Measurements from ENCODE around the gene STARD13. TPM values are rescaled to one million over a fixed set of nuclear protein-coding genes. Genes with fewer than 3 reads are reported as not detected.

STARD13 gene
- polyA plus RNA-seq, 1 donor (not counting 4 experiments of a cell fraction or from before 2014, with no cell fraction given): 11.9 TPM

DNA sequence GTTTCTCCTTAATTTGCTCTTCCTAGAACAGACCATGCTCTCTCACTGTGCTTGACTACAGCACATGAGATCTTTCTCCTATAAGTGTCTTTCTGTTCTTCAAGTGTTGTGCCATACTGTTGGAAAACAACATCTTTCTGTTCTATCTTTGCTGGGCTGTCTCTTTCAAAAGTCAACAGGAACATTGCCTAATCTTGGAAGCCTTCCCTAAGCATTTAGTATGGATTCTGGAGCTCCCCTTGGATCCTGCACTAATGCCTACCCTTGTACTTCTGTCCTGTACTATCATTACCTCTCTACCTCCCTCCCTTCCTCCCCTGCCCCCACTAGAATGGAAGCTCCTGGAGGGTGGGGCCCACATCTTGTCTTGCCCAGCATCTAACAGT is 26.8 kb downstream of the STARD13 start:
- FAIRE-seq (no peak), DNase-seq (ENCODE audit: low read depth, low spot score) (no peak)
- Histone ChIP-seq H3K27me3 (ENCODE audit: control insufficient read depth, extremely low read depth, insufficient read depth, low read length) (no peaks in the 10 kb centered on the region), H4K20me1 (ENCODE audit: control insufficient read depth, extremely low read depth, insufficient read depth, low read length) (no peaks in the 10 kb centered on the region), H3K27ac (ENCODE audit: control insufficient read depth, insufficient read depth, low read length) (no peak overlapping the region), H3K4me1 (ENCODE audit: control insufficient read depth, extremely low read depth, insufficient read depth, low read length) (peaks cover 26% of the 10 kb centered on the region), H3K9me3 (ENCODE audit: control insufficient read depth, low read depth, low read length) (no peaks in the 10 kb centered on the region), H3K36me3 (ENCODE audit: control insufficient read depth in 2 of 2, extremely low read depth in 1 of 2, insufficient read depth in 2 of 2, low read length in 2 of 2) (peaks cover 3 to 10% of the 10 kb centered on the region in 2 experiments), H3K79me2 (ENCODE audit: control insufficient read depth, insufficient read depth, low read length) (peaks cover 68% of the 10 kb centered on the region), H3K4me2 (ENCODE audit: control insufficient read depth, extremely low read depth, insufficient read depth, low read depth, low read length) (no peak overlapping the region), H2AFZ (ENCODE audit: control insufficient read depth, low read length) (no peak overlapping the region), H3K4me3 (ENCODE audit: control insufficient read depth in 2 of 3, extremely low read depth in 1 of 3, insufficient read depth in 2 of 3, low read depth in 1 of 3, low read length in 3 of 3) (no peak overlapping the region), H3K9me1 (ENCODE audit: control insufficient read depth, extremely low read depth, insufficient read depth, low read length) (no peaks in the 10 kb centered on the region), H3K9ac (ENCODE audit: control insufficient read depth, extremely low read depth, insufficient read depth, low read length) (no peak overlapping the region)
- dilution Hi-C loops (cut with MboI; ENCODE audit: extremely low pct_ligation_motif_present, low sequenced_read_pairs): no loop called here
- TF ChIP-seq, protein P1, sequence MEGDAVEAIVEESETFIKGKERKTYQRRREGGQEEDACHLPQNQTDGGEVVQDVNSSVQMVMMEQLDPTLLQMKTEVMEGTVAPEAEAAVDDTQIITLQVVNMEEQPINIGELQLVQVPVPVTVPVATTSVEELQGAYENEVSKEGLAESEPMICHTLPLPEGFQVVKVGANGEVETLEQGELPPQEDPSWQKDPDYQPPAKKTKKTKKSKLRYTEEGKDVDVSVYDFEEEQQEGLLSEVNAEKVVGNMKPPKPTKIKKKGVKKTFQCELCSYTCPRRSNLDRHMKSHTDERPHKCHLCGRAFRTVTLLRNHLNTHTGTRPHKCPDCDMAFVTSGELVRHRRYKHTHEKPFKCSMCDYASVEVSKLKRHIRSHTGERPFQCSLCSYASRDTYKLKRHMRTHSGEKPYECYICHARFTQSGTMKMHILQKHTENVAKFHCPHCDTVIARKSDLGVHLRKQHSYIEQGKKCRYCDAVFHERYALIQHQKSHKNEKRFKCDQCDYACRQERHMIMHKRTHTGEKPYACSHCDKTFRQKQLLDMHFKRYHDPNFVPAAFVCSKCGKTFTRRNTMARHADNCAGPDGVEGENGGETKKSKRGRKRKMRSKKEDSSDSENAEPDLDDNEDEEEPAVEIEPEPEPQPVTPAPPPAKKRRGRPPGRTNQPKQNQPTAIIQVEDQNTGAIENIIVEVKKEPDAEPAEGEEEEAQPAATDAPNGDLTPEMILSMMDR (optimal IDR thresholded peaks at IDR 0.05 in 1 of 3, IDR thresholded peaks at IDR 0.05 in 1 of 3, conservative IDR thresholded peaks at IDR 0.05 in 1 of 3; ENCODE audit: extremely low read depth in 1 of 3, insufficient read depth in 2 of 3, low read length in 3 of 3): no peak
- TF ChIP-seq EZH2 (IDR thresholded peaks at IDR 0.05; ENCODE audit: low read length): no peak

DNA sequence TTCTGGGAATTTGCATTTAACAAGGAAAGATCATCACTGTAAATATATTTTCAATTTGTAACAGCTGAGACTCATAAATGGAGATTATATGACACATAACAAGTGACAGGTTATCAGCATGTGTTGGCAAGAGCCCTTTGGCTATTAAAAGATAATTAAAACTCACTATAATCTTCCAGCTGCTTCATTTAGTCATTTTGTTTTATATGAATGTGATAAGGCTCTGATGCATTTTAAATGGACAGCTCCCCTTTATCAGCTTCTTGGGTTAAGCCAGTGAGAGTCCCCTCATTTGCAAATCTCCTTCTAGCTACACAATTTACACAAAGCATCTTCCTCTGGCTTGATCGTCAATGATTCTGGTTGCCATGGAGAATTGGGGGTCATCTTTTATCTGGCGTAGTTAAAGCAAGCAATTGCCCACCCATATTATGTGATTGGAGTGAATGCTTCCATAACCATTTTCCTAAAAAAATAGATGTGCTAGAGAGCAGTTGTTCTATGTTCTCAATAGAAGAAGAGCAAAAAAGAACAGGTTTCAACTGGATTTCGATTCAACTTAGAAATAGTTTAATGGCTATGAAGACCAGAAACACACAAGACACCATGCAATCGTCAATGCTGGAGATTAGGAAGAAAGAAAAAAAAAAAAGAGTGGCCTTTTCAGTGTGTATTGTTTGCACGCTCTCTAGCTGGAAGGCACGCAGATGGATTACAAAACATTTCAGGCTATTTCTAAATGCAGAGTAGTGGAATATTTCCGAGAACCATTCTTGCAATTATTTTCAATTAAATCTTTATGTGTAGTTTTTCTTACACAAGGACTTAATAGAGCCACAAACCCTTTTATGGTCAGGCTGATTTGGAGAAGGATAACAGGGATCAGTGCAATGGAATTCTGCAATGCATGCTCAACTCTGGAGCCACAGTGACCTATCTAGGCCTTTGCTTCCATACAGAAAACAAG is 27.4 kb downstream of the STARD13 start:
- no peak overlapping the region for H3K4me2 ChIP-seq (ENCODE audit: control insufficient read depth, extremely low read depth, insufficient read depth, low read depth, low read length)
- TF ChIP-seq EZH2 (IDR thresholded peaks at IDR 0.05; ENCODE audit: low read length): no peak
- peaks cover 73% of the 10 kb centered on the region for H3K79me2 ChIP-seq (ENCODE audit: control insufficient read depth, insufficient read depth, low read length)
- H3K4me3 ChIP-seq (ENCODE audit: control insufficient read depth in 2 of 3, extremely low read depth in 1 of 3, insufficient read depth in 2 of 3, low read depth in 1 of 3, low read length in 3 of 3): no peak overlapping the region
- no peaks in the 10 kb centered on the region for H4K20me1 ChIP-seq (ENCODE audit: control insufficient read depth, extremely low read depth, insufficient read depth, low read length)
- no peak overlapping the region for H3K9ac ChIP-seq (ENCODE audit: control insufficient read depth, extremely low read depth, insufficient read depth, low read length)
- H3K4me1 ChIP-seq (ENCODE audit: control insufficient read depth, extremely low read depth, insufficient read depth, low read length): peaks cover 20% of the 10 kb centered on the region
- H2AFZ ChIP-seq (ENCODE audit: control insufficient read depth, low read length): no peak overlapping the region
- no peak for FAIRE-seq
- DNase-seq (ENCODE audit: low read depth, low spot score): no peak
- H3K9me3 ChIP-seq (ENCODE audit: control insufficient read depth, low read depth, low read length): no peaks in the 10 kb centered on the region
- H3K36me3 ChIP-seq (ENCODE audit: control insufficient read depth in 2 of 2, extremely low read depth in 1 of 2, insufficient read depth in 2 of 2, low read length in 2 of 2): peaks cover 3 to 12% of the 10 kb centered on the region in 2 experiments
- H3K27me3 ChIP-seq (ENCODE audit: control insufficient read depth, extremely low read depth, insufficient read depth, low read length): no peaks in the 10 kb centered on the region
- dilution Hi-C loops (cut with MboI; ENCODE audit: extremely low pct_ligation_motif_present, low sequenced_read_pairs): no loop called here
- H3K9me1 ChIP-seq (ENCODE audit: control insufficient read depth, extremely low read depth, insufficient read depth, low read length): no peaks in the 10 kb centered on the region
- H3K27ac ChIP-seq (ENCODE audit: control insufficient read depth, insufficient read depth, low read length): no peak overlapping the region
